22Rv1 (cell line): ENCODE results near the gene AK1.

Experiments
- CTCF ChIP-seq: fragments of 450-650 bp; IDR thresholded peaks from 2 replicates; pipeline ENCODE4 v1.5.1; 2017; ENCODE audit warnings: mild to moderate bottlenecking
- ZFX ChIP-seq: fragments of 450-650 bp; IDR thresholded peaks from 2 replicates; pipeline ENCODE4 v1.6.1; 2017; ENCODE audit warnings: antibody characterized with exemption, borderline replicate concordance

- no peak for TF ChIP-seq CTCF
- TF ChIP-seq ZFX, result no peak
Observed at GRCh38 chr9:127919253-127919815, 41.9 kb upstream of the AK1 start.
